Measurements from ENCODE around the gene NOC2L.

Gene NOC2L

DNA sequence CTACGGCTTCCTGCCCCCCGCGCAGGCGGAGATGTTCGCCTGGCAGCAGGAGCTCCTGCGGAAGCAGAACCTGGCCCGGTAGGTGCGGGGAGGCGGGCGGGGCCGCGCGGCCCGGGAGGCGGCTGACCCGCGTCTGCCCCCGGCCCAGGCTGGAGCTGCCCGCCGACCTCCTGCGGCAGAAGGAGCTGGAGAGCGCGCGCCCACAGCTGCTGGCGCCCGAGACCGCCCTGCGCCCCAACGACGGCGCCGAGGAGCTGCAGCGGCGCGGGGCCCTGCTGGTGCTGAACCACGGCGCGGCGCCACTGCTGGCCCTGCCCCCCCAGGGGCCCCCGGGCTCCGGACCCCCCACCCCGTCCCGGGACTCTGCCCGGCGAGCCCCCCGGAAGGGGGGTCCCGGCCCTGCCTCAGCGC lies 16.6 kb downstream of the NOC2L start:
- no peak for DNase-seq (ENCODE audit: insufficient read length, low spot score)
- TF ChIP-seq POLR2A (IDR thresholded peaks at IDR 0.05; ENCODE audit: low read depth, low read length) = no peak

GRCh38 chr1:941588-942383 lies 17.3 kb downstream of the NOC2L start:
- TF ChIP-seq POLR2A (IDR thresholded peaks at IDR 0.05; ENCODE audit: low read depth, low read length) = no peak
- DNase-seq (ENCODE audit: insufficient read length, low spot score) (peak; percentile 76), FAIRE-seq (no peak)

More for the DNA sequence above, 16.6 kb downstream of the NOC2L start:
- no peak for FAIRE-seq

- DNase-seq (ENCODE audit: insufficient read length, low spot score) (no peak), FAIRE-seq (no peak)
- TF ChIP-seq POLR2A (IDR thresholded peaks at IDR 0.05; ENCODE audit: low read depth, low read length) = no peak
Observed at GRCh38 chr1:941015-941587, 18.0 kb downstream of the NOC2L start.

DNA sequence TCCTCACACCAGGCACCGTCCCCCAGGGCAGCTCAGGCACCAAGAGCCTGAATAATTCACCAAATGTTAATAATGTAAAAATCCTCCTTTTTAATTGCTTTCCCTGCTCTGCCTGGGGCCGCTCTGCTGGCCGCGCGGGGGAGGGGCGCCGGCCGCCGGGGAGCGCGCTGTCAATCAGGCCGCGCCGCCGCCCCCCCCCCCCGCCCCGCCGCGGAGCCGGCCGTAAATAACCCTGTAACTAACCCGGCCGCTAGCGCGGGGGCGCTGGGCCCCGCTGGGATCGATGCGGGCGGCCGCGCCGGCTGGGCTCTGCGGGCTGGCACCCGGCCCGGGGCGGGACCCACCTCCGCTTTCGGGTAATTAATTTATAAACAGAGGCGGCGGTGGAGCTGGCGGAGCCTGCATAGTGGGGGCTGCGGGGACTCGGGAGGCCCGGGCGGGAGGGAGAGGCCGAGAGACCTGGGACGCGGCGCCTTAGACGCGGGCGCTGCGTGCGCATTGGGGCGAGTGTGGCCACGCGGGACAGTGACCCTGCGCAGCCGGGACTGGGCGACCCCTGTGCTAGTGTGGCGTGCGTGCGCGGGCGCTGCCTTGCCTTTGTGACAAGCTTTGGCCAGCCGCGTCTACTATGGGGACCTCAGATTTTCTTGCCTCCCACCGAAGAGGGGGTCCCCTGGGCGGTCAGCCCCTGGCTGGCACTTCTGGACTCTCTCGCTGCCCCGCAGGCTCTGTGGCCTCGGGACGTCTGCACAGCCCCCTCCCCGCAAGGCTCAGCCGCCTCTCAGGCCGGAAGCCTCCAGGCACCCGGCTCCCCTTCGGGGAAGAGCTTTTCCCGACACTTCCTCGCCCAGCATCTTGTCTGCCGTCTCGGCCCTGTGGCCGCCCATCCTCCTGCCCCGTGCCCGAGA lies 18.7 kb downstream of the NOC2L start:
- DNase-seq (ENCODE audit: insufficient read length, low spot score) (no peak), FAIRE-seq (no peak)
- TF ChIP-seq POLR2A (IDR thresholded peaks at IDR 0.05; ENCODE audit: low read depth, low read length) = no peak

DNA sequence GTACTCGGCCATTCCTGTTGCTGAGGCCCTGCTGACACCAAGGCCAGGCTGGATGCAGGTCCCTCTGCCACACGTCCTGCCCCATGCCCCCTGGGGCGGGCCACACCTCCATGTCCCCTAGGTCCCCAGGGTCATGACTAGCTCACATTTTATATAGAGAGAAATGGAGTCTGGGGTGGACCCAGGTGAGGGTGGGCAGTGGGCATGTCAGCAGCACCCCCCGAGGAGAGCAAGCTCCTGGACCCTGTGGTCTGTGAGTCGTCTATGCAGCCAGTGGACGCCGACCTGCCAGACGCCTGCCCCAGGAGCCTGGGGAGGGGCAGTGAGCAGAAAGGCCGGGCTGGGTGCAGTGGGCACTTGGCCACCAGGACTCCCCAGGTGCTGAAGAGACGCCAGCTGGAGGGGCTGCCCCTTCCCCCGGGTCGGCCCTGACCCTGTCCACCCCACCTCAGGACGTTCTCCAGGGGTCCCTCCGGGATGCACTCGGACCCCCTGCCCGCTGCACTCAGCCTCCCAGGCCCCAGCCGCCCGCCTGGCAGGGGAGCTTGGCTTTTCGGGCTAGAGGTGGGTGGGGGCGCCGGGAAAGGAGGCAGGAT lies 19.4 kb downstream of the NOC2L start:
- DNase-seq (ENCODE audit: insufficient read length, low spot score) (no peak), FAIRE-seq (no peak)

GRCh38 chr1:938711-939489 lies 20.2 kb downstream of the NOC2L start:
- DNase-seq (ENCODE audit: insufficient read length, low spot score) (no peak), FAIRE-seq (no peak)
- TF ChIP-seq POLR2A (IDR thresholded peaks at IDR 0.05; ENCODE audit: low read depth, low read length) = no peak

More for the DNA sequence above, 19.4 kb downstream of the NOC2L start:
- no peak for TF ChIP-seq POLR2A (IDR thresholded peaks at IDR 0.05; ENCODE audit: low read depth, low read length)

GRCh38 chr1:938088-938683 lies 20.9 kb downstream of the NOC2L start:
- no peak for TF ChIP-seq POLR2A (IDR thresholded peaks at IDR 0.05; ENCODE audit: low read depth, low read length)
- FAIRE-seq = peak; percentile 65
- peak; percentile 88 for DNase-seq (ENCODE audit: insufficient read length, low spot score)

GRCh38 chr1:937521-937920 lies 21.5 kb downstream of the NOC2L start:
- no peak for FAIRE-seq
- TF ChIP-seq POLR2A (IDR thresholded peaks at IDR 0.05; ENCODE audit: low read depth, low read length) = no peak
- DNase-seq (ENCODE audit: insufficient read length, low spot score) = no peak

DNA sequence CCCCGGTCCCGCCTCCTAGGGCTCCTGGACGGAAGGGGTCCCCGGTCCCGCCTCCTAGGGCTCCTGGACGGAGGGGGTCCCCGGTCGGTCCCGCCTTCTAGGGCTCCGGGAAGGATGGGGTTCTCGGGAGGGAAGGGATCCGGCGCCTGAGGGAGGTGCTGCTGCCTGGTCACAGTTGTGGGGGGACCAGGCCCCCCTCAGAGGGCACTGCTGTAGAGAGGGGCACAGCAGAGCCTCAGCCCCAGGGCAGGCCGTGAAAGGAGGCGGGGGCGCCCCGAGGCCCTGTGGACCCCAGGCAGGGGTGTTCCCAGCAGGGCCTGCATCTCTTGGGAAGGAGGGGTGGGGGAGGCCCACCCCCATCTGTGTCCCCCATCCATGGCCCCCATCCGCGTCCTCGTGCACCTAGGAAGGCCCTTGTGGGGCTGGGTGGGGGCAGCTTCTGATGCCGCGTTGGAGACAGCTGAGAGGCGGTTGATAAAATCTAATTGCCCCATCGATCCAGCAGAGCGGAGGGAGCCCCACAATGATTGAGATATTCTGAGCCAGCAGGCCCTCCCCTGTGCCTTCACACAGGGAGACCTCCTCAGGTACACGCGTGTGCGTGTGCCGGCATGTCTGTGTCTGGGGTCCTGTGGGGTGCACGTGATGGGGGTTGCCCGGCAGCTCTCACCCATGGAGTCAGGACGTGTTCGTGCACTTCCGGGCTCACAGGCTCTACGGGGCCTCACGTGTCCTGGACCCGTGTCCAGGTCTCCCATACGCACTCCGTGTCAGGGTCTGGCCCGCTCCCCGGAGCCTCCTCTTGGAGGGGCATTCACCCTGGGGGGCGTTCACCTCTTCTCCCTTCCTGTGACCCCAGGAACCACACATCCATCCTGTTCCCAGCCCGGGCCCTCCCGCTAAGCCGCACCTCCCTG lies 22.4 kb downstream of the NOC2L start:
- no peak for TF ChIP-seq POLR2A (IDR thresholded peaks at IDR 0.05; ENCODE audit: low read depth, low read length)
- FAIRE-seq (no peak), DNase-seq (ENCODE audit: insufficient read length, low spot score) (no peak)

- DNase-seq (ENCODE audit: insufficient read length, low spot score) (no peak), FAIRE-seq (no peak)
- no peak for TF ChIP-seq POLR2A (IDR thresholded peaks at IDR 0.05; ENCODE audit: low read depth, low read length)
Observed at GRCh38 chr1:935751-936231, 23.3 kb downstream of the NOC2L start.

- FAIRE-seq = no peak
- no peak for TF ChIP-seq POLR2A (IDR thresholded peaks at IDR 0.05; ENCODE audit: low read depth, low read length)
- DNase-seq (ENCODE audit: insufficient read length, low spot score) = no peak
Observed at GRCh38 chr1:934991-935750, 23.9 kb downstream of the NOC2L start.
